GM21825 (cell line): ENCODE data around the gene RIGI.
"Not testable (repeated sequence)": the region's sequence is repeated elsewhere in the genome, so short reads cannot be mapped to it uniquely, and the experiment has no call there.

Source experiments
- ATAC-seq: cut with Tn5 transposase; IDR thresholded peaks from one replicate; pipeline ENCODE4 v1.9.1; 2021; ENCODE audit warnings: mild to moderate bottlenecking, moderate library complexity; ENCODE audit not compliant: unreplicated experiment

The RIGI gene

DNA sequence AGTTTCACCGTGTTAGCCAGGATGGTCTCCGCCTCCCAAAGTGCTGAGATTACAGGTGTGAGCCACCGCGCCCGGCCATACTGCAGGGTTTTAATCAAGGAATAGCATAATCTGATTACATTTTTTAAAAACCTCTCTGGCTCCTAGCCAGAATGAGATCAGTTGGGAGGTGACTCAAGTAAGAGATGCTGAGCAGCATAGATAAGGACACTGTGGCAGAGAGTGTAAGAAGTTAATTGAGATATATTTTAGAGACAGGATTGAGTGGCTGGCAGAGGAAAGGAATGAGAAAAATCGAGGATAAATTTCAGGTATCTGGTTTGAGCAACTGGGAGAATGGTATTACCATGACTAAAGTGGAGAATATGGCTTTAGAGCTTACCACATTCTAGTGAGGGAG, 7.3 kb upstream of the RIGI start:
- no peak for ATAC-seq

DNA sequence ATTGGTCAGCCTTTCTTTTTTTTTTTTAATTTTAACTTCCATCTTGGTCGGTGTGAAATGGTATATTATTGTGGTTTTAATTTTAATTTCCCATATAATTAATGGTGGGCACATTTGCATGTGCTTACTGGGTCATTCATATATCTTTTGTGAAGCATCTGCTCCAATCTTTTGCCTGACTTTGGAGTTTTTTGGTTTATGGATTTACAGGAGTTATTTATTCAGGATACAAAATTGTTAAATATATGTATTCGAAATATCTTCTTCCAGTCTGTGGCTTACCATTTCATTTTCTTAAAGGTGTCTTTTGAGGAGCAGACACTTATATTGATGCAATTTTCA, 682 bp upstream of the RIGI start:
- ATAC-seq: no peak

DNA sequence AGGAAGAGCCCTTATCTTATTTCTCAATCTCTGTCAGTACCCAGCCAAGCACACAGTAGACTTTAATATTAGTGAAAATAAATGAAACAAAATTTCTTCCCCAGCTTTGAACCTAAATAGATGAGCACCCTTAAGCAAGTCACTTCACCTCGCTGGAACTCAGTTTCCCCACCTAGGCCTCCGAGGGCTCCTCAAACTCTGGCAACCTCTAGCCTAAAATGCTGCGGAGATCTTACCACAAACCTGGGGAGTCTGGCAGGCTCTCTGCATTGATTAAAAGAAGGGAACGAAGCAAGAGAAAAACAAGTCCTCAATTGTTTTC, 326 bp downstream of the RIGI start:
- no peak for ATAC-seq

DNA sequence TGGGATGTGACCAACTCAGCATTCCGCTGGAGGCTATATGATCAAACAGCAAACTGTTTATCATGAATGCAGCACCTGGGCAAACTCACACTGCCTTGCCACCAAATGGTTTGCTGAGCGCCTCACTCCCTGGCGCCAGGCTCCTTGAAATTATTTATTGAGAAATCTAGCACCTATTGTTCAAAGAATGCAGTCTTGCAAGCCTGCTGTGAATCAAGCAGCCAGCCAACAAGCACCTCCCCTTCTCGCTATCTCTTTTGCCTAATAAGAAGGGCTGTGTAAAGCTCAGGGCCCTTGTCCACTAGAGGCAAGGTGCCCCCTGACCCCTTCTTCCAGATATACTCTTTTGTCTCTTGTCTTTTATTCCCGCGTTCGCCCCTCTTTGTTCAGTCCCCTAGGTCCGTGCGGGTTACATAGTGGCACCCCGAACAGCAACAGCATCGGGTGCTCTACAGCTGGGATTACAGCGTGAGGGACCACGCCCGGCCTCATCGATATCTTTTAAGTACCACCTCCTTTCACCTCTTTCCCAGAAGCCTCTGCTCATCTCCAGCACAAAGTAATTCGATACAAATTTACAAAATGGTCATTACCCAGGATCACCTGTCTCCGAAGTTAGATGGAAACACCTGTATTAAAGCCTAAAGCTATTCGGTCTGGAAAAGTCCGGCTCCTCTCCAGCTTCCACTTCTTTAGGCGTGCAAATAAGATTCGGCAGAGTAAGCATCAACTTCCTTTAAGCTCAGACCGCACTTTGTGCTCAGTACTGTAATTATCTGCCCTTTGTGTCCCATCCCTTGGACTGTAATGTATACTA, 896 bp downstream of the RIGI start:
- ATAC-seq: no peak

DNA sequence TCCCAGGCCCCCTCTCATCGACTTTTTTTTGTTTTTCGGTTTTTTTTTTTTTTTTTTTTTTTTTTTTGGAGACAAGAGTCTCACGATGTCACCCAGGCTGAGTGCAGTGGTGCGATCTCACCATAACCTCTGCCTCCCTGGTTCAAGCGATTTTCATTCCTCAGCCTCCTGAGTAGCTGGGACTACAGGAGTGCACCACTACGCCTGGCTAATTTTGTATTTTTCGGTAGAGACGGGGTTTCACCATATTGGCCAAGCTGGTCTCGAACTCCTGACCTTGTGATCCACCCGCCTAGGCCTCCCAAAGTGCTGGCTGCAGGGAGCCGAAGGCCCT, 1.5 kb downstream of the RIGI start:
- ATAC-seq: not testable (repeated sequence)

DNA sequence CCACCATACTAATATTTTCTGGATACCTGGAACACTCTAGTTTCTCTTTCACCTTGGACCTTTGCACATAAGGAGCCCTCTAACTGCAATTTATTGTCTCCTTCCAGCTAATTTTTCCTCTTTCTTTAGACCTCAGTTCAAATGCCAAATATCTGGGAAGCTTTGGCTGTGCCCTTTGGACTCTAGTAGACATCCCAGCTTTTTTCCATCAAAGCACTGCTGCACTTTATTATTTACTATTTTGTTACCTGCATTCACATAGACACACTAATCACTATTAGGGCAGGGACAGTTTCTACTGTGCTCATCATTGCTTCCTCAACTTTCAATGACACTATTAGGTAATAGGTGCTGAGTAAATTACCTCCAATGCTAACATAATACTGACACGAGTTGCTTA, 2.1 kb downstream of the RIGI start:
- no peak for ATAC-seq

DNA sequence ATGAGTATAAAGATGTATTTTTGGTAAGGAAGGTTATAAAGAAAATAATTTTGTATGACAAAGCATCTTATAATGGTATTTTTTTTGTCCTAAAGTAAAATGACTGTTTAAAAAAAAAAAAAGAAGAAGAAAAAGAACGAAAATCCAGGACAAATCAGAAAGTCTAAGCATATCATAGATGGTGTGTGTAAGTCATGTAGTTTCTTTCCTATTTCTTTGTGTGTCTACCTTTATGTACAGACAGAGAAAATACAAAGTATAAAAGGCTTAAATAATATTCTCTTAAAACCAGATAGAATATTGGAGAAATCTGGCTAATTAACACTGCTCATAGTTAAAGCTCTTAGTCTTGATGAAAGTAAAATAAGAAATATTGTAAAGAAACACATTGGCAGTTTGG, 7.7 kb downstream of the RIGI start:
- no peak for ATAC-seq

DNA sequence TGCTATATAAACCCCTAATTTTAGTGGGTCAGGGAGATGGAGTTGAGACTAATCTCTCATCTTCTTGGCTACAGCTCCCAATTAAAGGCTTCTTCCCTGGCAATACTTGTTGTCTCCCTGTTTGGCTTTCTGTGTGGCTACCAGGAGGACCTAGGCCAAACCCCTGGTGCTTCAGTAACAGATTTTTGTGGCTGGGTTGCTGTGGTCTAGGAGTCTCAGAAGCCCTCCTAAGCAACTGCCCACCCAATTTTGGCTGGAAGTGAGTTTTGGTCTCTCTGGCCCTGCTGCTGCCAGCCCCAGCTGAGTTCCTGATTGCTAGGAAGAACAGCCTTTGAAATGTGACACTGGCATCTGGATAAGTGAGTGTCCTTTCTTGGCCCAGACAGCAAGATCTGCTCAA, 9.8 kb downstream of the RIGI start:
- no peak for ATAC-seq

DNA sequence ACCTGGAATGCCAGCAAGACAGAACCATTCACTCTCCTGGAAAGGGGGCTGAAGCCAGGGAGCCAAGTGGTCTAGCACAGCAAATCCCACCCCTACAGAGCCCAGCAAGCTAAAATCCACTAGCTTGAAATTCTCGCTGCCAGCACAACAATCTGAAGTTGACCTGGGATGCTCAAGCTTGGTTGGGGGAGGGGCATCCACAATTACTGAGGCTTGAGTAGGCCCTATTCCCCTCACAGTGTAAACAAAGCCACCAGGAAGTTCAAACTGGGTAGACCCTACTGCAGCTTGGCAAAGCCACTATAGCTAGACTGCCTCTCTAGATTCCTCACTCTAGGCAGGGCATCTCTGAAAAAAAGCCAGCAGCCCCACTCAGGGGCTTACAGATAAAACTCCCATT, 17.3 kb downstream of the RIGI start:
- ATAC-seq: no peak

DNA sequence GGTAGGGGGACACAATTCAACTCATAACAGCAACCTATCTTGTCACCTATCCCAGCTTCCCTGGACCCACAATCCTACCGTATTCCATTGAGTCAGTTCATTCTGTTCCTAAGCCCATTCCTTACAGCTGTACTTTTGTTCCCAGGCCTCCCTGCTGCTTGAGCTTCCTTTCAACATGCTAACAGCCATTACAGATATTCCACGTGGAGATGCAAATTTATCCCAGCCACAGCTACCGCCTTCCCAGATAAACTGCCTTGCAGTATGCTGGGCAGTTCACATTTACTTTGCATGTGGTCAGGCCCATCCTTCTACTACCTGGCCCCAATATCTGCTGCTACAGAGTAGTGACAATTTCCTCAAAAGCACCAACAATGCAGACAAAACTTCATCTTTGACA, 23.0 kb downstream of the RIGI start:
- ATAC-seq: no peak

DNA sequence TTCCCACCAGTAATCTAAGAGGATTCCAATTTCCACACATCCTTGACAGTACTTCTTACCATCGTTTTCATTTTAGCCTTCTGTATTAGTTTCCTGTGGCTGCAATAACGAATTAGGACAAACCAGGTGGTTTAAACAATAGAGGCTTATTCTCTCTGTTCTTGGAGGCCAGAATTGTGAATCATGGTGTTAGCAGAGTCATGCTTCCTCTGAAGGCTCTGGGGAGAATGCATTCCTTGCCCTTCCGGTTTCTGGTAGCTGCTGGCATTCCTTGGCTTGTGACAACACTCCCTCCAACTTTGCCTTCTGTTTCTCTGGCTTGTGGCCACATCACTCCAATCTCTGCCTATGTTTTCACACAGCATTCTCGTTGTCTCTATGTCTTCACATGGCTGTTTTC, 23.5 kb downstream of the RIGI start:
- ATAC-seq: no peak

DNA sequence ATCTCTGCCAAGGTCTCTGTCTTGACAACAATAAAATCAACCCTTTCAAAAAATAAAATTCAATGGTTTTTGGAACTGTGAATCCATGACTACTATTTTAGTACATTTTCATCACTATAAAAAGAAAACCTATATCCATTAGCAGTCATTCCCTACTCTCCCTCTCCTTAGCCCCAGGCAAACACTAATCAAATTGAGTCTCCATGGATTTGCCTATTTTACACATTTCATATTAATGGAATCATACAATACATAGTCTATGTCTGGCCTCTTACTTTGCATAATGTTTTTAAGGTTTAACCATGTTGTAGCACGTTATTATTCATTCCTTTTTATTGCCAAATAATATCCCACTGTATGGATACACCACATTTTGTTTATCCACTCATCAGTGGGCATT, 24.1 kb downstream of the RIGI start:
- no peak for ATAC-seq

DNA sequence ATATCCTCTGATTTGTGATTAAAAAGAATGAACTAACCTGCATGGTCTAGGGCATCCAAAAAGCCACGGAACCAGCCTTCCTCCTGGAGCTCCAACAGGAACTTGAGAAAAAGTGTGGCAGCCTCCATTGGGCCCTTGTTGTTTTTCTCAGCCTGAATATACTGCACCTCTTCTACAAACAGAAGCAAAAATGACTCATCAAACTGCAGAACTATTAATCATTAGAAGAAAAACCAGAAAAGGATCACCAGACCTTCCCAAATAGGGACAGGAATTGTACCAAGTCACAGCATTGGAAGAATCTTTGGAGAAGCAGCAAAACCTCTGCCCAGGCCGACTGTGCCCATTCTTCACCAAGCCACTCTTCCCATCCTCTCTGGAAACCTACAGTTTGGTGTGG, 25.2 kb downstream of the RIGI start:
- ATAC-seq: no peak

DNA sequence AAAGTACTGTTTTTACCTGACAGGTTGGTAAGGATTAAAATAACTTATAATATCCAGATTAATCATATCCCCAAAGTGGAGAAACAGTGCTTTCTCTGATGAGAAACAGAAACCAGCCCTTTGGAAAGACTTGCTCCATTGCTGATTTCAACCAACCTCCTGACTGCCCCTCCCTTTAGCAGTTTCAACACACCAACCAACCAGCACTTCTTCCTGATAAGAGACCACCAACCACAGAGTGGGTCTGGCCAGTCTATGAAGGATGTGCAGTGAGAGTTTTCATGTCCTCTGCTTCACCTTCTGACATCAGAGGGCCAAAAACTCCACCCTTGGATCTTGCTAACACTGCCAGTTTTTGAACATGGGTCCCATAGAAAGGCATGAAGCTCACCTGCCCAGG, 28.1 kb downstream of the RIGI start:
- ATAC-seq: no peak

DNA sequence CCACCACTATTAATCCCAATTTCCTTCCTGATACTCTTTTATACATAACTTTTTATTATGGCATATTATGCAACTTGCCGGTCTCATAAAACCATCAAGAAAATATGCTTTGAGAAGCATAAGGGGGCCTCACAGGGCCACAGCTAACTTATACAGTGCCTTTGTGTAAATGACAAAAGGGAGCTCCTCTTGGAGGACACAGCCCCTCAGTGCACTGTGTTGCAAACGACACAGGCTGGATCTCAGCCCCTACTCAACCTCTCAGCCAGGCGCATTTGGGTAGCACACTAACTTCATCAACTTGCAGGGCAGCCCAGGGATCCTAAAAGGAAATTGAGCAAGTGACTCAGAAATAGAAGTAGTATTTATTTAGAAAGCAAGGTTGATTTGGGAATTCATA, 35.4 kb downstream of the RIGI start:
- ATAC-seq: no peak

DNA sequence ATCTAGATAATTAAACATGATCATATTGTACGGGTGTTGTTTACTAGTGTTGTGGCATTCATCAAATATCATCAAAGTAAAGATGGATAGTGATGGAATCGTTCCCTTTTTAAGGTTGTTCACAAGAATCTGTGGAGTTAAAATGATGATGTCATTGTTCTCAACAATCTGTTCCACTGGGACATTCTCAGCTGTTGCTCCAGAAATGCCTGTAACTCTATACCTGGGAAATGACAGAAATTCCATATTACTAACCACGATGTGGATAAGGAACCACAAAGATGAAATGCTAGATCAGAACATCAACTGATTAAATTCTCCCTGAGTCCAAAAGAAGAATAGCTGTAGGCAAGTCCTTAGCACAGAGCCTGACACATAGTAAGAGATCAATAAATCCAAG, 38.0 kb downstream of the RIGI start:
- ATAC-seq: no peak

DNA sequence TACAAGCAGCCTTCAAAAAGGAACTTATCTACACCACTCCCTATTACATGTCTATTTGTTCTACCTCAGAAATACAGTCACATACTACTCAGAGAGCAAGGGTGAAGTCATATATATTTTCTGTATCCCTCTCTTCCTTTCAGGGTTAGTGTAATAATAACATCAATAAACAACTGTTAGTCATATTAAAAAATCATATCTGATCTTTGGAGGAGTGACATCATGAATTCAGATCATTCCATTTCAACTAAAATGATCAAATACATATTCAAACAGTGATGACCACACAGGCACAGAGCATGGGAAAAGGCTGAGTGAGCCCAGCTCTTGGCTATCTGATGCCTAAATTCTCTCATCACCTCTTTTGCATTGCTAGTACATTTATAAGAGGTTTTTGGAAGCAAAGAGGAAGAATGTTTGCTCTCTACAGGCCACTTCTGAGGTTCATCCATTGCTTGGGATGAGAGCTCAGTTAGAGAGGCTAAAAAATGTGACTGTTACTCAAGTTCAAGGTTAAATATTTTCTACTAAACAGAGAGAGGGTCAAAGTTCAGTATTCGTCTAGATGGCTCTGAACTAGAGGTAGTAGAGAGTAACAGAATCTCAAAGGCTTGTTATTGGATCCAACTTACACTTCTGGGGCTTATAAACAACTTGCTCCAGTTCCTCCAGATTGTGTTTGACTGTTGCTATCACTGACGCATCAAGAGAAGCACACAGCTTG, 39.0 kb downstream of the RIGI start:
- no peak for ATAC-seq

DNA sequence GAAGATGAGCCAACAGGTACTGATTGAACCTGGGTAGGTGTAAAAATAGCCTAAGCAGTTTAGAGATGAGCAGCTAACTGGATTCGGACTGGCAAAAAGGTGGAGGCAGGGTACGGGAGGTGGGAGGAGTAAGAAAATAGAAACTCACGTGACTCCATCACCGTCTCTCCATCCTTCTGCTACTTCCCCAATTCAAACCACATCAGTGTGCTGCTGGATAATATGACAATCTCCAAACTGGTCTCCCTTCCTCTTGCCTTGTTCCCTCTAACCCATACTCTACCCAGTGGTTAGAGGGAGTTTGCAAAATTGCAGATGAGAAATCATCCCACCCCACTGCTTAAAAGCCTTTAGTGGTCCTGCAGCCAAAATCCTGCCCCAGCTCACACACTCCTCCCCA, 42.7 kb downstream of the RIGI start:
- ATAC-seq: no peak
